HTERT RPE-1 (cell line): Measurements from ENCODE around the gene ITIH4.

Experiments used
- in situ Hi-C: fragments of 300-500 bp; cut with MboI; formaldehyde crosslinking; loops from 4 replicates; pipeline ENCODE4 v1.14.3; 2020; ENCODE audit warnings: low sequenced_read_pairs

Gene ITIH4

DNA sequence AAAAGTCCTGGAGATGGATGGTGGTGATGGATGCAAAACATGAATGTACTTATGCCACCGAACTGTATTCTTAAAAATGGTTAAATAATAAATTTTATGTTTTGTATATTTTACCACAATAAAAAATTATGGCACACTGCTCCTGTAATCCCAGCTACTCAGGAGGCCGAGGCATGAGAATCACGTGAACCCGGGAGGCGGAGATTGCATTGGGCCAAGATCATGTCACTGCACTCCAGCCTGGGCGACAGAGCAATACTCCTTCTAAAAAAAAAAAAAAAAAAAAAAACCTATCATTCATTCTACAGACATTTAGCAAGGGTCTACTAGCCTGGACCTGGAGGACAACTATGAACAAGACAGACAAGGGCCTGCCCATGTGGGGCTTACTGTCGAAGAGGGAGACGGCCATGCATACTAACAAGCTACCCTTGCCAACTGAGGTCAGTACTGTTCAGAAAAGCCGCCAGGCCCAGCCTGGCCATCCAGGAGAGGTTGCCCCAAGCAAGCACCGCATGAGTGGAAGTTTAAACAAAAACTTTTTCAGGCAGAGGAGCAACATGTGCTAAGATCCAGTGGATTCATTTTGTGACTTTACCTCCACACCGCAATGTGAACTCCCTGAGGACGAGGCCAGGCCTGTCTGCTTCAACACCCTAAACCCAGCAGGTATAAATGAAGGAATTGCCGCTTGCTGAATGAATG is 57.0 kb downstream of the ITIH4 start:
- in situ Hi-C loops, result no loop called here

DNA sequence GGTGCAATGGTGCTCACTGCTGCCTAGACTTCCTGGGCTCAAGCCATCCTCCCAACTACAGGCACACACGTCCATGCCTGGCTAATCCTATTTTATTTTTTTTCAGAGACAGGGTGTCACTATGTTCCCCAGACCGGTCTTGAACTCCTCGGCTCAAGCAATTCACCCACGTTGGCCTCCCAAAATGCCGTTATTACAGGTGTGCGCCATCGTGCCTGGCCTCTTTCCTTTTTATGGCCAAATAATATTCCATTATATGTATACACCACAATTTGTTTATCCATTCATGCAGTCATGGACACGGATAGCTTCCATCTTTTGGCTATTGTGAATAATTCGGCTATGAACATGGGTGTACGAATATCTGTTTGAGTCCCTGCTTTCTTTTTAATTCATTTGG is 58.8 kb downstream of the ITIH4 start:
- in situ Hi-C loops, result no loop called here

DNA sequence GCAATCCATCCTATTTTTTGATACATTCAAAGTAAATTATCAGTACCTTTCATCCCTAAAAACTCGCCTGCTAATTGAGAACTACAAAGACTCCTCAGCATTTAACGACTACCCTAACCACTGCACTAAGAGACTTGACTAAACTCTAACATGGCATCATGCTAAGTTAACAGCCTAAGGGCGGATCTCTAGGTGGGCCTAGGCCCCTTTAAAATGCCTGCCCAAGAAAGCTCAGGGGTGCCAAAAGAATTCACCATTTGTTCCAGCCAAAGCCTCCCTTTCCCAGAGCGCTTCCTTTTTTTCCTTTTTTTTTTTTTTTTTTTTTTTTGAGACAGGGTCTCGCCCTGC is 59.2 kb downstream of the ITIH4 start:
- in situ Hi-C loops, result no loop called here

DNA sequence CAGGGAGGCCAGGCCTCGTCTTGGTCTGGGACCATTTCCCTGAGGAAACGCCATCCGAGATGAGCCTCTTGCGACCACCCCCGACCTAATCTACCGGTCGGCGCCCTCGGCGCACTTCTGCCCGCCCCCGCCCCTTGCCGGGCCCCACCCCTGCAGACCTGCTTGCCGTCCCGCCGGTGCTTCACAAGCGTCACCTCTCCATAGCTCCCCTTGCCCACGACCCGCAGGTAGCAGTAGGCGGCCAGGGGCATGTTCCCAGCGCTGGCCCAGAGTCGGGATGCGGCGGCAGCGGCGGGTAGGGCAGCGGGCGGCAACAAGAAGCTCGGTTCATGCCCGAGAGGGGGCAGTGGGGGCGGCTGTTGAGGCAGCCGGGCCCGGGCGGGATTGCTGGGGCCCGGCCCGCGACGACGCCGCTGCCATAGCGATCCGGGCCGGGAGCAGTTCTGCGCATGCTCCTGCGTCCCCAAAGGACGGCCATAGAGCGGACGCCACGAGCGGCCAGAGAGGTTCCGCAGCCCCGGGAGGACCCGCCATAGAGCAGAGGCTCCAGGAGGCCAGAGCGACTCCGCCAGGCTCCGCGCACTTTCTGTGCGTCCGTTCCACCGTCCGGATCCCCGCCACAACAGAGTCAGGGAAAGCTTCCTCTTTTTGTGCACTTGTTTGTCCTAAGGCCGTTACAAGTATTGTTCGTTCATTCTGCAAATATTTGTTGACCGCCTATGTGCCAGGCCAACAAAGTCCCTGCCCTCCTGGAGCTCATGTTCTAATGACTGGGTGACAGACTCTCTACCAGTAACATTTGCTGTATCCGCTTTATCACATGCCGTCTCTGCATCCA is 59.8 kb downstream of the ITIH4 start, which contains the start of gene NEK4:
Gene NEK4, minus strand, starts transcription at position 445 of the 838 bp plus-strand sequence. Its CDS starts 194 bp downstream, at position 251.
- in situ Hi-C loops, result no loop called here

- in situ Hi-C loops, result no loop called here
Measured at GRCh38 chr3:52769786-52770455, 60.6 kb downstream of the ITIH4 start.

- in situ Hi-C loops, result no loop called here
Measured at GRCh38 chr3:52763466-52763865, 67.0 kb downstream of the ITIH4 start.
